Stimulated activated naive CD4-positive, alpha-beta T cell (primary cell): ENCODE results near the gene DIP2B.
"Not testable (repeated sequence)": the region's sequence is repeated elsewhere in the genome, so short reads cannot be mapped to it uniquely, and the experiment has no call there.

Experiments used
- DNase-seq, 6 experiments: peaks; one replicate each; lab custom pipeline; 2025; lab: John Stamatoyannopoulos, UW

Gene DIP2B

GRCh38 chr12:50504798-50505674, at the start of gene DIP2B:
Gene DIP2B, plus strand, starts transcription at chr12:50504985. Its CDS starts 156 bp downstream, at chr12:50505141.
- peak; percentile 89 to 95 (median 92) for DNase-seq

GRCh38 chr12:50458606-50459005, 46.2 kb upstream of the DIP2B start:
- DNase-seq, result no peak

- no peak for DNase-seq
Observed at GRCh38 chr12:50467439-50467838, 37.3 kb upstream of the DIP2B start.

- no peak for DNase-seq
Observed at GRCh38 chr12:50477241-50477832, 27.4 kb upstream of the DIP2B start.

GRCh38 chr12:50482571-50482970, 22.2 kb upstream of the DIP2B start:
- no peak for DNase-seq

GRCh38 chr12:50483488-50483887, 21.3 kb upstream of the DIP2B start:
- DNase-seq, result no peak

- no peak for DNase-seq
Observed at GRCh38 chr12:50488801-50489200, 16.0 kb upstream of the DIP2B start.

- DNase-seq, result not testable (repeated sequence)
Observed at GRCh38 chr12:50498119-50498518, 6.7 kb upstream of the DIP2B start.

GRCh38 chr12:50505675-50506530, 1.1 kb downstream of the DIP2B start:
- DNase-seq, result no peak

GRCh38 chr12:50506753-50507473, 2.1 kb downstream of the DIP2B start:
- no peak for DNase-seq

- DNase-seq, result no peak
Observed at GRCh38 chr12:50507474-50507838, 2.7 kb downstream of the DIP2B start.

GRCh38 chr12:50507930-50508329, 3.1 kb downstream of the DIP2B start:
- peak in 4 of 6 experiments; percentile 34 to 53 (median 42) for DNase-seq

GRCh38 chr12:50508414-50508813, 3.6 kb downstream of the DIP2B start:
- DNase-seq, result peak in 1 of 6 experiments; percentile 34

- DNase-seq, result peak in 1 of 6 experiments; percentile 8
Observed at GRCh38 chr12:50508970-50509663, 4.3 kb downstream of the DIP2B start.

- peak in 1 of 6 experiments; percentile 14 for DNase-seq
Observed at GRCh38 chr12:50514526-50515276, 9.9 kb downstream of the DIP2B start.

GRCh38 chr12:50515587-50515986, 10.8 kb downstream of the DIP2B start:
- no peak for DNase-seq

GRCh38 chr12:50517421-50518048, 12.8 kb downstream of the DIP2B start:
- peak in 2 of 6 experiments; percentile 30 to 51 for DNase-seq

GRCh38 chr12:50518090-50518489, 13.3 kb downstream of the DIP2B start:
- no peak for DNase-seq

GRCh38 chr12:50519353-50519752, 14.6 kb downstream of the DIP2B start:
- DNase-seq, result no peak
